Loucy (cell line): ENCODE measurements around the gene PLEKHA4.

ENCODE experiments used
- CTCF ChIP-seq: fragments of 200-600 bp; sonication (generic); conservative IDR thresholded peaks from 2 replicates; pipeline ENCODE4 v1.5.1; 2014; ENCODE audit warnings: mild to moderate bottlenecking, antibody characterized with exemption, low read length
- EZH2phosphoT487 ChIP-seq: fragments of 200-600 bp; IDR thresholded peaks from 2 replicates; pipeline ENCODE4 v1.6.1; 2018; ENCODE audit warnings: antibody characterized with exemption, mild to moderate bottlenecking, moderate library complexity, borderline replicate concordance

- TF ChIP-seq CTCF, result peak; percentile 98
- TF ChIP-seq EZH2phosphoT487, result no peak
Observed at GRCh38 chr19:48795055-48795684, 73.2 kb downstream of the PLEKHA4 start.
